DOHH2 (cell line): Measurements from ENCODE around the gene VPS13A.

ENCODE experiments used
- CTCF ChIP-seq: fragments of 200-600 bp; sonication (generic); IDR thresholded peaks from one replicate; pipeline ENCODE4 v1.5.1; 2014; ENCODE audit warnings: antibody characterized with exemption, mild to moderate bottlenecking, low read depth, low read length; ENCODE audit not compliant: poor library complexity, severe bottlenecking
- EZH2phosphoT487 ChIP-seq: fragments of 200-600 bp; sonication (generic); IDR thresholded peaks from 2 replicates; pipeline ENCODE4 v1.6.1; 2017; ENCODE audit warnings: borderline replicate concordance, mild to moderate bottlenecking, antibody characterized with exemption, low read length, moderate library complexity, mixed read lengths

- TF ChIP-seq EZH2phosphoT487, result no peak
- TF ChIP-seq CTCF, result no peak
Observed at GRCh38 chr9:77463151-77463550, 285.8 kb downstream of the VPS13A start.
